ENCODE data around the gene PPIL1. TPM values are rescaled to one million over a fixed set of nuclear protein-coding genes. Genes with fewer than 3 reads are reported as not detected.

Gene PPIL1
- total RNA-seq, 1 donor from 2014 or later, result 60.3 TPM

DNA sequence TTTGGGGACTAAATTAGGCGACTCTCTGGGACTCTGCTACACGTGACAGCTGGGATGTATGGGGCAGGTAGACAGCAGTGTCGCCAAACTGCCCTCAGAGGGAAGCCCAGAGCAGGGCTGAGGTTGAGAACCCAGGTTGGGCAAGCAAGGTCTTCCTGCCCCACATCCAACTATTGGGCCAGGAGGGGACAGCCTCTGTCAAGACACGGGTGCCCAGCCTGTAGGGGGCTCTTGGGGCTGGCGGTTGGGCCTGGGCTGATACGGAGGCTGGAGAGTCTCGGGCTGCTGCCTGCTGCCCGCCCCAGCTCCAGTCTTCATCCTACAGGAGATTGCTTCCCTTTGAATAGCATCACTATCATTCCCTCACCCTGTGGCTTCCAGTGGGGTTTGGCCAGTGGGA is 68.7 kb downstream of the PPIL1 start:
- ATAC-seq, result no peak
- no peak for DNase-seq
- intact Hi-C loops (cut with micrococcal nuclease), result no loop called here

- no peak for ATAC-seq
- intact Hi-C loops (cut with micrococcal nuclease), result no loop called here
- DNase-seq, result no peak
These were observed 69.4 kb downstream of the PPIL1 start for GRCh38 chr6:36805096-36805797.

Other genes with a start within 250 kb of the PPIL1 start
- 40.0 TPM for gene CDKN1A, start 196.1 kb downstream of the PPIL1 start, total RNA-seq
- gene RAB44, start 177.0 kb downstream of the PPIL1 start, total RNA-seq, result 0.07 TPM
- gene CPNE5, start 35.4 kb downstream of the PPIL1 start, total RNA-seq, result 20.4 TPM
- gene C6orf89, start 11.1 kb upstream of the PPIL1 start, total RNA-seq, result 76.6 TPM
- 4.1 TPM for gene PI16, start 79.9 kb upstream of the PPIL1 start, total RNA-seq
- gene MTCH1, start 111.4 kb upstream of the PPIL1 start, total RNA-seq, result 216 TPM
- 8.0 TPM for gene FGD2, start 130.9 kb upstream of the PPIL1 start, total RNA-seq